UCSD-AML1 (cell line): Measurements from ENCODE around the gene PPP2R2D.
A peak's percentile ranks its signal among the peaks of the same experiment; 100 is the strongest.
"Not testable (repeated sequence)": the region's sequence is repeated elsewhere in the genome, so short reads cannot be mapped to it uniquely, and the experiment has no call there.

Experiments used
- DNase-seq: peaks from one replicate; lab custom pipeline; 2025; ENCODE audit not compliant: unreplicated experiment; lab: John Stamatoyannopoulos, UW

Gene PPP2R2D

GRCh38 chr10:131973160-131973951 is 72.5 kb downstream of the PPP2R2D start:
- DNase-seq = no peak

- no peak for DNase-seq
These were observed 73.4 kb downstream of the PPP2R2D start for GRCh38 chr10:131974034-131974817.

GRCh38 chr10:131975003-131975402 is 74.2 kb downstream of the PPP2R2D start:
- DNase-seq = no peak

- no peak for DNase-seq
These were observed 75.0 kb downstream of the PPP2R2D start for GRCh38 chr10:131975796-131976195.

GRCh38 chr10:131977323-131978096 is 76.7 kb downstream of the PPP2R2D start:
- no peak for DNase-seq

- DNase-seq = no peak
These were observed 77.6 kb downstream of the PPP2R2D start for GRCh38 chr10:131978366-131978765.

- no peak for DNase-seq
These were observed 78.0 kb downstream of the PPP2R2D start for GRCh38 chr10:131978851-131979250.

GRCh38 chr10:131979336-131979735 is 78.5 kb downstream of the PPP2R2D start:
- DNase-seq = no peak

GRCh38 chr10:131979821-131980270 is 79.0 kb downstream of the PPP2R2D start:
- DNase-seq = no peak

- no peak for DNase-seq
These were observed 79.5 kb downstream of the PPP2R2D start for GRCh38 chr10:131980321-131980720.

- no peak for DNase-seq
These were observed 80.1 kb downstream of the PPP2R2D start for GRCh38 chr10:131980761-131981428.

- DNase-seq = peak; percentile 95
These were observed 80.8 kb downstream of the PPP2R2D start, which contains the start of gene BNIP3 for GRCh38 chr10:131981429-131982184. BNIP3 (minus strand) TSS chr10:131981923; CDS start chr10:131981806, 117 bp downstream.

GRCh38 chr10:131982185-131982756 is 81.5 kb downstream of the PPP2R2D start:
- DNase-seq = no peak

- DNase-seq = no peak
These were observed 82.0 kb downstream of the PPP2R2D start for GRCh38 chr10:131982796-131983195.

- no peak for DNase-seq
These were observed 83.0 kb downstream of the PPP2R2D start for GRCh38 chr10:131983780-131984179.

- DNase-seq = not testable (repeated sequence)
These were observed 86.0 kb downstream of the PPP2R2D start for GRCh38 chr10:131986851-131987250.

- not testable (repeated sequence) for DNase-seq
These were observed 86.5 kb downstream of the PPP2R2D start for GRCh38 chr10:131987301-131987700.

- not testable (repeated sequence) for DNase-seq
These were observed 87.0 kb downstream of the PPP2R2D start for GRCh38 chr10:131987786-131988185.

GRCh38 chr10:131991726-131992125 is 90.9 kb downstream of the PPP2R2D start:
- no peak for DNase-seq

- DNase-seq = no peak
These were observed 92.5 kb downstream of the PPP2R2D start for GRCh38 chr10:131993275-131993674.
